ENCODE measurements around the gene NEDD1.

NEDD1 gene

GRCh38 chr12:96906849-96907670 lies at the start of gene NEDD1:
TSS of gene NEDD1 (plus strand) at chr12:96907257. CDS start at chr12:96909760, 2,503 bp downstream.
- DNase-seq (ENCODE audit: low read depth in 1 of 2, low spot score in 1 of 2) = peak; percentile 70 to 71

- DNase-seq (ENCODE audit: low read depth in 1 of 2, low spot score in 1 of 2) = no peak
Observed at GRCh38 chr12:96858162-96858561, 48.9 kb upstream of the NEDD1 start.

- no peak for DNase-seq (ENCODE audit: low read depth in 1 of 2, low spot score in 1 of 2)
Observed at GRCh38 chr12:96861656-96862055, 45.4 kb upstream of the NEDD1 start.

GRCh38 chr12:96862326-96862725 lies 44.7 kb upstream of the NEDD1 start:
- no peak for DNase-seq (ENCODE audit: low read depth in 1 of 2, low spot score in 1 of 2)

GRCh38 chr12:96864335-96864734 lies 42.7 kb upstream of the NEDD1 start:
- DNase-seq (ENCODE audit: low read depth in 1 of 2, low spot score in 1 of 2) = no peak

- DNase-seq (ENCODE audit: low read depth in 1 of 2, low spot score in 1 of 2) = no peak
Observed at GRCh38 chr12:96866801-96867590, 40.1 kb upstream of the NEDD1 start.

GRCh38 chr12:96870946-96871345 lies 36.1 kb upstream of the NEDD1 start:
- DNase-seq (ENCODE audit: low read depth in 1 of 2, low spot score in 1 of 2) = no peak

- no peak for DNase-seq (ENCODE audit: low read depth in 1 of 2, low spot score in 1 of 2)
Observed at GRCh38 chr12:96872961-96873360, 34.1 kb upstream of the NEDD1 start.

- DNase-seq (ENCODE audit: low read depth in 1 of 2, low spot score in 1 of 2) = no peak
Observed at GRCh38 chr12:96874211-96874610, 32.8 kb upstream of the NEDD1 start.

DNA sequence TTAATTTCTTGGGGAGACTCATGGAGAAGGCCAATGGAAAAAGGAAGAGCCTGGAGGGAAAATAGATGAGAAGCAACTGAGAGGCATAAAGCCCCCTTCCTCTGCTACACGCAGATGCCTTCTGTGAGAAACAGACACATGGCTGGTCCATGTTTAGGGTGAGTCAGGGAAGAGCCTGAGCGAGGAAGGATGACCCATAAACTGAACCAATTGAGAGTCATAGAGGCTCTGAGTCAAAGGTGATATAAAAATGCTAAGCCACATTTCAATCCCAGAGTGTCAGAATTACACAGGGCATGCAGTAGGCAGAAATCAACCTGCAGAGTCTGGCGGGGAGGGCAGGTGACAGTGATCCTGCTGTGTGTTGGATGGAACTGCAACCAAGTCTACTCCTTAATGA lies 30.1 kb upstream of the NEDD1 start:
- DNase-seq (ENCODE audit: low read depth in 1 of 2, low spot score in 1 of 2) = no peak

DNA sequence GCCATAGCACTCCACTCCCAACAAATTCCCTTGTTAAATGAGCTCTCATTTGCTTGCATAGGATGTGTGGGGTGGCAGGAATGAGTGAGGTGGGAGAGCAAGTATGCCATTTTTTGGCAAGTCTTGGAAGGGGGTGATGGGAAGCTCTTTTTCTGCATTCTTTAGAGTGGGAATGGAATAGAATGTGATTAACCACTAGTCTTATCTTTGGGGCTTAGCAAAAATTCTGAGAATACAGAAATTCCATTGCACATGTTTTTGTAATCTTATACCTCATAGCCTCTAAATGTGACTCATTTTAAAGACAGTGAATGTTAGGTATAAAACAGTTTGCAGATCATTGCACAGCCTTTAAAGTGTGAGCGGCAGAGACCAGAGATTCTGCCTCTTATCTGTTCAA lies 28.4 kb upstream of the NEDD1 start:
- DNase-seq (ENCODE audit: low read depth in 1 of 2, low spot score in 1 of 2) = no peak

GRCh38 chr12:96879301-96879700 lies 27.8 kb upstream of the NEDD1 start:
- DNase-seq (ENCODE audit: low read depth in 1 of 2, low spot score in 1 of 2) = no peak

GRCh38 chr12:96880220-96880619 lies 26.8 kb upstream of the NEDD1 start:
- no peak for DNase-seq (ENCODE audit: low read depth in 1 of 2, low spot score in 1 of 2)

DNA sequence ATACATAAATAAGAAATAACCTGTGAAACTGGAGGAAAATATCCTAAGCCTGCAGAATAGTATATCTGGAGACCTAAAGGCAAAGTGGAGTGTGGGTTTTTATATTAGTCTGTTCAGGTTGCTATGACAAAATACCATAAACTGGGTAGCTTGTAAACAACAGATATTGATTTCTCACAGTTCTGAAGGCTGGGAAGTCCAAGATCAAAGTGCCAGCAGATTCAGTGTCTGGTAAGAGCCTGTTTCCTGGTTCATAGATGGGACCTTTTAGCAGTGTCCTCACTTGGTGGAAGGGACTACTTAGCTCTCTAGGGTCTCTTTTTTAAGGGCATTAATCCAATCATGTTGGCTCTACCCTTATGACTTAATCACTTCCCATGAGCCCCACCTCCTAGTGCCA lies 25.4 kb upstream of the NEDD1 start:
- DNase-seq (ENCODE audit: low read depth in 1 of 2, low spot score in 1 of 2) = no peak

- DNase-seq (ENCODE audit: low read depth in 1 of 2, low spot score in 1 of 2) = no peak
Observed at GRCh38 chr12:96882862-96883261, 24.2 kb upstream of the NEDD1 start.

DNA sequence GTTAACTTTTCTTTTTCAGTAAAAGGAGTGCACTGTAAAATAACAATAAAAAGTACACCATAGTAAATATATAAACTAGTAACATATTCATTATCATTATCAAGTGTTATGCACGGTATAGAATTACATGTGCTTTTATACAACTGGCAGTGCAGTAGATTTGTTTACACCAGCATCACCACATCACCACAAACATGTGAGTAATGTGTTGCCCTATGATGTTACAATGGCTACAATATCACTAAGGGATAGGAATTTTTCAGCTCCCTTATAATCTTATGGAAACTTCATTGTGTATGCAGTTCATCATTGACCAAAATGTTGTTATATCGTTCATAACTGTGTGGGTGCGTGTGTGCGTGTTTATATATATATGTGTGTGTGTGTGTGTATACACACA lies 23.5 kb upstream of the NEDD1 start:
- DNase-seq (ENCODE audit: low read depth in 1 of 2, low spot score in 1 of 2) = no peak

DNA sequence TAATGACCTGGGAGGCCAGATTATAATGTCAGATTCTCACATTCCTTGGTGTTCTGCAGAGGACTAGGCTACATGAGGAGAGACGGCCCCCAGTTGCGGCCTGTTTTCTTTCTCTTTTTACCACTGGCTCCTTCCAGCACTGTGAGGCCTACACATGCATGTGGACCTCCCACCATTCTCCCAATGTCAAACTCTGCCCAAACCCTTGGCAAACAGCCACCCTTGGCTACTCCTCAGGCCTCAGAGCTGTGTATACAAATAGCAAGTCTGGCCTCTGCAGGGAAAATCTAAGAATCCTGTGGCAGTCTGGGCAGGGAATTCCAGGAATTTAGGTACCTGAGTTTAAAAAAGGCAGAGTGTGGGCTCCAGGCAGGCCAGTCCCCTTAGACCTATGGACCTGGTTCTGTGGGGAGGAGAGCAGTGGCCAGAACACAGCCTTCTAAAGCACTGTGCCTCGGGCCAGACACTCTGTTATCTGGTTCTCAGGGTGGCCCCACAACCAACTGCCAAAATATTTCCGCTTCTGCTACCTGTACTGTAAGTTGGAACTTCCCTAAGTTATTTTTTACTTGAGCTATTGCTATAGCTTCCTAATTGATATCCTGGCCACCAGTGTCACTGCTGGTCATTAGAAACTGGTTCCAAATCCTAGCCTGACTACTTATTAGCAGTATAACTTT lies 19.9 kb upstream of the NEDD1 start:
- no peak for DNase-seq (ENCODE audit: low read depth in 1 of 2, low spot score in 1 of 2)

DNA sequence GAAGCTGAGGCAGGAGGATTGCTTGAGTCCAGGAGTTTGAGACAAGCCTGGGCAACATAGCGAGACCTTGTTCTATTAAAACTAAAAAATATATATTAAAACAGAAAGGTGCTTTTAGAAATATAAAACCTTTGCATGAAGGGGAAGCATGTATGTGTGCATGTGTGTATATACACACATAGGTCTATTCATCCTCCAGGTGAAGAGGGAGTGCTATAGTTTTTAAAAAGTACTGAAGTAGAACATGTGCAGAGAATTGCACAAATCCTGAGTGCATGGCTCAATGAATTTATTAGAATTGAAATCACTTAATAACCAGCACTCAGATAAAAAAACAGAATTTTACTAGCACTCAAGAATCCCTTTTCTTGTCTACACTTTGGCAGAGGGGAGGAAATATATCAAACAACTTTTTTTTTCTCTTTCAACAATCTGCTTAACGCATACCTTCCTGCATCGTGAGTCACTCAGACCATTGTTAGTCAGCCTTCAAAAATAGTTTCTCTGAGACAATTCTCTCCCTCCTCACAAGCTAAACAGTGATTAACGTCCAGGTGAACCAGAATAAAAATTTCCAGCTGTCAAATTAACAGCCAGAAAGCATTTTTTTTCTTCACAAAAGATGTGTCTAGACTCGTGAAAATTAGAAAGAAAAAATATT lies 17.7 kb upstream of the NEDD1 start:
- DNase-seq (ENCODE audit: low read depth in 1 of 2, low spot score in 1 of 2) = no peak

GRCh38 chr12:96890331-96890730 lies 16.7 kb upstream of the NEDD1 start:
- DNase-seq (ENCODE audit: low read depth in 1 of 2, low spot score in 1 of 2) = no peak

DNA sequence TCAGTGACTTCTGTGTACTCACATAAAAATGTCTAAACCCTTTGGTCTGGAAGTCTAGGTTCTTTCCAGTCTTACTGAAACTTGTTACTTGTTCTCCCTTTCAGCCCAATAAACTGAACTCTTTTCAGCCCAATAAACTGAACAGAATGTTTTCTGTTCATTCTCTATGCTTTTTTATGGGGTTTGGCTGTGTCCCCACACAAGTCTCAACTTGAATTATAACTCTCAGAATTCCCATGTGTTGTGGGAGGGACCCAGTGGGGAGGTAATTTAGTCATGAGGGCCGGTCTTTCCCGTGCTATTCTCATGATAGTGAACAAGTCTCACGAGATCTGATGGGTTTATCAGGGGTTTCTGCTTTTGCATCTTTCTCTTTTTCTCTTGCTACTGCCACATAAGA lies 15.0 kb upstream of the NEDD1 start:
- no peak for DNase-seq (ENCODE audit: low read depth in 1 of 2, low spot score in 1 of 2)

DNA sequence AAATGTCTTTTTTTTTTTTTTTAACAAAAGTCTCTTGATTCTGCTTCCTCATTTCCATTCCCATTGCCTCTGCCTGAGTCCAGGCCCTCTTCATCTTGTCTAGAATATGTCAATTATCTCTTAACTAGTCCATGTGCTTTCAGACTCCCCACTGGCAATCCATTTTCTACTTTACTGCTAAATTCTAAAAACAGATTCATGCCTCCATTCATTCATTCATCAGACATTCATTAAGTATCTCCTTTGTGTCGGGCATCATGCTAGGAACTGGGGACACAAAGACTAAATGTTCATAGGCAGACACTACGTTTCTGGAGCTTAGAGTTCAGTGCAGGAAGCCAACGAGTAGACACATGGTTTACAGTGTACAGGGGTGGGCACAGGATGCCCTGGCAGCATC lies 9.6 kb upstream of the NEDD1 start:
- DNase-seq (ENCODE audit: low read depth in 1 of 2, low spot score in 1 of 2) = no peak

Measured in activated CD4-positive, alpha-beta T cell treated with anti-CD3 and anti-CD28 coated beads, Interleukin-2, amount 50 U/mL, for 24 hours (primary cell).